Measurements from ENCODE around the gene MC2R. TPM values are rescaled to one million over a fixed set of nuclear protein-coding genes. Genes with fewer than 3 reads are reported as not detected.

MC2R gene
- total RNA-seq, 6 experiments from 2014 or later = not detected

DNA sequence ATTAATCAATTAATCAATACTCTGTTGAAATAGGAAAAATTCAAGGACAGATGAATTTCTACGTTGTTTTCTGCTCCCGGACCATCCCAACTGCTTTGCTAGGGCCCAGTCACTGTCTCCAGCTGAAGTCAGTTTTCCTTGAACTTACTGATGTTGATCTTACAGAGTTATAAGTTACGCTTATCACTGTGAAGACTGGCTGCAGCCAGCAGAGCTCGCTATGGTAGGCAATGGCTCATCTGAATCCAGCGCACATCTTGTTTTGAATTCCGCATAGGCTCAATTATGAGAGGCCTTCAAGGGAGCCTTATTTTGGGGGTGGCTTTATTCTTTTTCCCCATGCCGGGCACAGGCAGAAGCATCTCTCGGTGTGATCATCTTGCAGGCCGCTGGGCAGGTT lies 2.7 kb downstream of the MC2R start:
- peaks cover 57% of the 10 kb centered on the region for H3K9me3 Mint-ChIP-seq
- TF ChIP-seq, protein P1, sequence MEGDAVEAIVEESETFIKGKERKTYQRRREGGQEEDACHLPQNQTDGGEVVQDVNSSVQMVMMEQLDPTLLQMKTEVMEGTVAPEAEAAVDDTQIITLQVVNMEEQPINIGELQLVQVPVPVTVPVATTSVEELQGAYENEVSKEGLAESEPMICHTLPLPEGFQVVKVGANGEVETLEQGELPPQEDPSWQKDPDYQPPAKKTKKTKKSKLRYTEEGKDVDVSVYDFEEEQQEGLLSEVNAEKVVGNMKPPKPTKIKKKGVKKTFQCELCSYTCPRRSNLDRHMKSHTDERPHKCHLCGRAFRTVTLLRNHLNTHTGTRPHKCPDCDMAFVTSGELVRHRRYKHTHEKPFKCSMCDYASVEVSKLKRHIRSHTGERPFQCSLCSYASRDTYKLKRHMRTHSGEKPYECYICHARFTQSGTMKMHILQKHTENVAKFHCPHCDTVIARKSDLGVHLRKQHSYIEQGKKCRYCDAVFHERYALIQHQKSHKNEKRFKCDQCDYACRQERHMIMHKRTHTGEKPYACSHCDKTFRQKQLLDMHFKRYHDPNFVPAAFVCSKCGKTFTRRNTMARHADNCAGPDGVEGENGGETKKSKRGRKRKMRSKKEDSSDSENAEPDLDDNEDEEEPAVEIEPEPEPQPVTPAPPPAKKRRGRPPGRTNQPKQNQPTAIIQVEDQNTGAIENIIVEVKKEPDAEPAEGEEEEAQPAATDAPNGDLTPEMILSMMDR (IDR thresholded peaks at IDR 0.05) = no peak
- no peaks in the 10 kb centered on the region for H3K4me1 Mint-ChIP-seq (ENCODE audit: low read depth)
- no peak for DNase-seq
- no peak overlapping the region for H3K4me3 Mint-ChIP-seq
- no peak overlapping the region for H3K27ac Mint-ChIP-seq
- no peaks in the 10 kb centered on the region for H3K27me3 Mint-ChIP-seq (ENCODE audit: insufficient read depth)
- no peaks in the 10 kb centered on the region for H3K36me3 Mint-ChIP-seq (ENCODE audit: low read depth)

DNA sequence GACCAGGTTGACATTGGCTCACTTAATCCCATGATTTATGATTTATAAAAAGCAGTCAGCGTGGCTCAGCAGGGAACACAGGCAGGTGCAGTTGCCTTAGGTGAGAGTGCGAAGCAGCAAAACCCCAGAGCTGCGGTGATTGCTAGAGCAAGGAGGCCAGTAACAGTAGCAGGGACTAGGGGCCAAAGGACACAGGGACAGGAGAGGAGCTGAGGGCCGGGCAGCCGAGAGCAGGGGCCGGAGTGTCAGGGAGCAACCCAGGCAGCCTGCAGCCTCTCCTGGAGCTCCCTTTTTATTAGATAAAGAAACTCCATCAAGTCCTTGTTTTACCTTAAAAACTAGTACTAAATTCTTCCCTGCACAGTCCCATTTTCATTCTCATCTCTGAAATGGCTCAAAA lies 4.3 kb downstream of the MC2R start:
- H3K27ac Mint-ChIP-seq = no peak overlapping the region
- H3K9me3 Mint-ChIP-seq = peaks cover 54% of the 10 kb centered on the region
- no peaks in the 10 kb centered on the region for H3K4me1 Mint-ChIP-seq (ENCODE audit: low read depth)
- no peaks in the 10 kb centered on the region for H3K36me3 Mint-ChIP-seq (ENCODE audit: low read depth)
- TF ChIP-seq, protein P1 (IDR thresholded peaks at IDR 0.05) = no peak
- no peak overlapping the region for H3K4me3 Mint-ChIP-seq
- H3K27me3 Mint-ChIP-seq (ENCODE audit: insufficient read depth) = no peaks in the 10 kb centered on the region
- no peak for DNase-seq

DNA sequence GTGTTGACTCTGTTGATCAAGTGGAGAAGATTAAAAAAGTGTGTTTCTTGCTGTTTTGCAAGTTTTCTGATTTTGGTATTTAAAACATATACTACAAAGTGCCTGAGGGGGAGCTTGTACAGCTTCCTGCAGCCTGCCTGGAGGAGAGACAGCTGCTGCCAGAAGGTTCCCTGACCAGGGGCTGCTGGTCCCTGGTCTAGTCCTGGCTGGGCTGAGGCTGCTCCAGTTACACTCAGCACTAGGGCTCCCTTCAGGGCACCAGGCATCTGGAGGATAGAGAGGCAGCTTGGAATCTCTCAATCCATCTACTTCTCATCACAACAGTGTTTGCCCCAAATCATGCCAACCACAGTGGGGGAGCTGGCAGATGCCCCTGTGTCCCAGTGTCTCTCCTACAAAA lies 4.8 kb downstream of the MC2R start:
- peaks cover 54% of the 10 kb centered on the region for H3K9me3 Mint-ChIP-seq
- TF ChIP-seq, protein P1 (IDR thresholded peaks at IDR 0.05) = no peak
- no peaks in the 10 kb centered on the region for H3K36me3 Mint-ChIP-seq (ENCODE audit: low read depth)
- H3K27me3 Mint-ChIP-seq (ENCODE audit: insufficient read depth) = no peaks in the 10 kb centered on the region
- no peak overlapping the region for H3K4me3 Mint-ChIP-seq
- no peak overlapping the region for H3K27ac Mint-ChIP-seq
- no peak for DNase-seq
- H3K4me1 Mint-ChIP-seq (ENCODE audit: low read depth) = no peaks in the 10 kb centered on the region

DNA sequence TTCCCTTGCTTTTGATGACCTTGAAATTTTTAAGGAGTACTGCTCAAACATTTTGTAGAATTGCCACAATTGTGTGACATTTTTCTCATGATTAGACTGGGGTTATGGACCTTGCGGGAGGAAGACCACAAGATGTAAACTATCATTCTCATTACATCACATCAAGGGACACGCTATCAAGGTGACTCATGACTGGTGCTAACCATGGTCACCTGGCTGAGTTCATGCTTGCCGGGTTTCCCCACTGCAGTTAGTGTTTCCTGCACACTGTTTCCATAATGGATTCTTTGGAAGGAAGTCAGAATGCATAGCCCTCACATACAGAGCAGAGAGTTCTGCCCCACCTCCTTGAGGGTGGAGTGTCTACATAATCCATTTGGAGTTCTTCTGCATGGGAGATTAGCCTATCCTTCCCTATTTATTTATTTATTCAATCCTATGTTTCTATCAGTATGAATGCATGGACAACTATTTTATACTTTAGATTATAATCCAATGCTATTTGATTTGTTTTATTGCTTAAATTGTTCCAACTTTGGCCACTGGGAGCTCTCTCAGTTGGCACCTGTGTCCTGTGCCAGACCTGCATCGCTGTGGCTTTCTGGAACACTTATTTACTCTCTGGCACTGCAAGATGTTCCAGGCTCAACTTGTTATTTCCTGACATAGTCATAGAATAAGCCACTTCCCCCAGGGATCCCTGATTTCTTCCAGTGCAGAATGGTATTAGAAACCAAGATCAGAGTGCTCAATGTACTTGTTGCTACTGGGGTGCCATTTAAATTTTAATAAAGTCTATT lies 6.0 kb downstream of the MC2R start:
- H3K9me3 Mint-ChIP-seq = peaks cover 57% of the 10 kb centered on the region
- no peaks in the 10 kb centered on the region for H3K27me3 Mint-ChIP-seq (ENCODE audit: insufficient read depth)
- TF ChIP-seq, protein P1 (IDR thresholded peaks at IDR 0.05) = no peak
- H3K36me3 Mint-ChIP-seq (ENCODE audit: low read depth) = no peaks in the 10 kb centered on the region
- no peaks in the 10 kb centered on the region for H3K4me1 Mint-ChIP-seq (ENCODE audit: low read depth)
- H3K4me3 Mint-ChIP-seq = no peak overlapping the region
- H3K27ac Mint-ChIP-seq = no peak overlapping the region
- DNase-seq = no peak

DNA sequence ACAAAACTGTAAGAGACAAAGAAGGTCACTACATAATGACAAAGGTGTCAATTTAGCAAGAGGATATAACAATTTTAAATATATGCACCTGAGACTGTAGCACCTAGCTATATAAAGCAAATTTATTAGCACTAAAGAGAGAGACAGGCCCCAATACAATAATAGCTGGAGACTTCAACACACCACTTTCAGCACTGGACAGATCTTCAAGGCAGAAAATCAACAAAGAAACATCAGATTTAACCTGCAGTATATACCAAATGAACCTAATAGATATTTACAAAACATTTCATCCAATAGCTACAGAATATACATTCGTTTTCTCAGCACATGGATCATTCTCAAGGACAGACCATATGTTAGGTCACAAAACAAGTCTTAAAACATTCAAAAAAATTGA lies 14.7 kb downstream of the MC2R start:
- Mint-ChIP-seq H3K27me3 (ENCODE audit: insufficient read depth) (no peaks in the 10 kb centered on the region), H3K36me3 (ENCODE audit: low read depth) (peaks cover 3% of the 10 kb centered on the region; the same call in 1 of the 2 replicates), H3K4me1 (ENCODE audit: low read depth) (no peaks in the 10 kb centered on the region), H3K9me3 (peaks cover 46% of the 10 kb centered on the region), H3K4me3 (no peak overlapping the region), H3K27ac (no peak overlapping the region)
- TF ChIP-seq, protein P1 (IDR thresholded peaks at IDR 0.05) = no peak
- DNase-seq = no peak
